Measurements from ENCODE around the gene RFX8.
"Not testable (repeated sequence)": the region's sequence is repeated elsewhere in the genome, so short reads cannot be mapped to it uniquely, and the experiment has no call there.

RFX8 gene

DNA sequence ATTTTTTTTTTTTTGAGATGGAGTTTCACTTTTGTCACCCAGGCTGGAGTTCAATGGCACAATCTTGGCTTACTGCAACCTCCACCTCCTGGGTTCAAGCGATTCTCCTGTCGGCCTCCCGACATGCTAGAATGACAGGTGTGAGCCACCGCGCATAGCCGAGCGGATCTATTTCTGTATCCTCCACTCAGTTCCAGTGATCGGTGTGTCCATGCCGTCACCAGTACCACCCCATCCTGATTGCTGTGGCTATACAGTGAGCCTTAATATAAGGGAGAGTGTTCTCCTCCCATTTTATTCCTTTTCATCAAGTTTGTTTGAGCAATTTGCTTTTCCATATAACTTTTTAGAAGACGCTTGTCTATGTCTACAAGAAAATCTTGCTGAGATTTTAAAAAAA is 35.2 kb downstream of the RFX8 start:
- no peak for DNase-seq

GRCh38 chr2:101438555-101438954 is 36.4 kb downstream of the RFX8 start:
- DNase-seq: not testable (repeated sequence)

DNA sequence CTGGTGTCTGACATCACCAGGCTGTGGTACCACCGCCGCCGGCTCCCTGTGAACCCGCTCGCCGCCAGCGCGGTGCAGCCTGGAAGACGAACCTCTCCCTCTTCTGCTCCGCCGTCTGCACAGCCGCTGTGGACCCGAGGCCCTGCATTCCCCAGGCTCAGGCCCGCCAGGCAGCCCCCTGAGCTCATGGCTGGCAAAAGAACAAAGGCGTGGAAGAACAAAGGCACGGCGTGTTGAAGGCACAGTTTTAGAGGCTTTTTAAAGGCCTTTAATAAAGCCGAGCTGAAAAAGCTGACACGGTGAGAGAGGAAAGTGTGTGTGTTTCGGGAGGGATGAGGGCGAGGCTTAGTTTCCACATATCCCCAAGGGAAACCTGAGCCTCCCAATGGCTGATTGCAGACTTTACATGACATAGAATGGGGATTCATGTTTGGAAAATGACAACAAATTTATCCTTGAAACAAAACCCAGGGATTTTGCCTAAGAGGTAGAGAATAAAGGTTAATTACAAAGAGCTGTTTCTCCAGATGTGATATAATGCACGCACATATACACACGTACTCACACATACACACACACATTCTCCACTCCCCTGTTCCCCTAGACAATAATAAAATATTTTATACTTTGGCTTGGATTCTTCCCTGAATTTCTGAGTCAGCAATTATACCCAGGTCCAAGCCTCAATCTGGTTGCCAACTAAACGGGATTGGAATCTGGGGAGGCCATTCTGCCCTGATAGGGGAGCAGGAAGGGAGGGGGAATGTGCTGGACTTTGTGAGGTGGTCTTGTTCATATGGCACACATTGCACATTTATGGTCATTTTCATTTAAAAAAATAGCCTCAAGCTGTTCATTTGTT is 39.7 kb downstream of the RFX8 start:
- peak; percentile 64 for DNase-seq

- no peak for DNase-seq
Measured at GRCh38 chr2:101433465-101433864, 41.4 kb downstream of the RFX8 start.

- peak; percentile 61 for DNase-seq
Measured at GRCh38 chr2:101432411-101433181, 42.3 kb downstream of the RFX8 start.

- DNase-seq: no peak
Measured at GRCh38 chr2:101431486-101431885, 43.4 kb downstream of the RFX8 start.

- DNase-seq: no peak
Measured at GRCh38 chr2:101430156-101430555, 44.8 kb downstream of the RFX8 start.

DNA sequence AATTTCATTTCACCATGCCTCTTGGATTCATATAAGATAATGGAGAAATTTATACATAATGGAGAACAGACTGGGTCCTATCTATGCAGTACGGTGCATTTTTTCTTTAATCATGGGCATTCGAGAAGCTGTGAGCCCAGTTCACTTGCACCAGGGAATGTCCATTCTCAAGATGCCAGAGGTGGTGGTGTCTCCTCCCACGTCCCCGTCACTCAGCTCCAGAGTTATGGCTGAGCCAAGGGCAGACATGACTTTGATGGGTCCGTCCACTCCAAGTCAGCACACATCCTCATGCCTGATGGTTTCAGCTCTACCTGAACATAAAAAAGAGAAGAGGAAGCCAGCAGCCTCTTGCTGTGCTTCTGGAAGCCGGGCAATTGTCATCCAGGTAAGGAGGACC is 45.5 kb downstream of the RFX8 start:
- no peak for DNase-seq

GRCh38 chr2:101428422-101429176 is 46.3 kb downstream of the RFX8 start:
- DNase-seq: no peak

DNA sequence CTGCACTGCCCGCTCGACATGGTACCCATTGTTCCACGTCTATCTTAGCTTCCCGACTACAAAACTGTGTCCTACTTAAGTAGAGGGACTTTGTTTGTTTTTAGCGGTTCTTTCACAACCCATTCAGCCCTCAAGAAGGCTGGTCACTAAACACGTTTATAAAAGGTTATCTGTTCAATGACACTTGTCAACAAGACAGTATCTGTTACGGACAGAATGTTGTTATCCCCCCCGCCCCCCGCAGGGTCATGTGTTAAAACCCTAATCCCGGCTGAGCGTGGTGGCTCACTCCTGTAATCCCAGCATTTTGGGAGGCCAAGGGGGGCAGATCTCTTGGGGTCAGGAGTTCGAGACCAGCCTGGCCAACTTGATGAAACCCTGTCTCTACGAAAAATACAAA is 47.2 kb downstream of the RFX8 start:
- DNase-seq: no peak

GRCh38 chr2:101427240-101427639 is 47.7 kb downstream of the RFX8 start:
- DNase-seq: no peak

GRCh38 chr2:101426822-101427221 is 48.1 kb downstream of the RFX8 start:
- no peak for DNase-seq

DNA sequence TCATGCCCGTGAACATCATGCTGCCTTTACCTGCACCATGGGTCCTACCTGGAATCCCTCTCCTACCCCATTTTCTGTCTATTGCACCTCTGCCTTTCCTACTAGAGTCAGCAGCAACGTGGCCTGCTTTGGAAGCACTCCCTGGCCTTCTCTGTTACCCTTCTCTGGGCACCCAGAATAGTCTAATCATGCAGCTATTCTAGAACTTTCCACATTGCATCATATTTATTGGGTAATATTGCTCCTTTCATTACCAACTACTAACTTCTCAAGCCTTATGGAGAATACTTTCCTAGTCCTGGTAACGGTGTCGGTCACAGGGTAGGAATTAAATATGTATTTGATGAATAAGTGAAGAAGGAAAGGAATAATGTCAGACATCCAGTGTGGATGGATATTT is 54.3 kb downstream of the RFX8 start:
- no peak for DNase-seq

- peak; percentile 64 for DNase-seq
Measured at GRCh38 chr2:101419096-101419663, 55.7 kb downstream of the RFX8 start.

DNA sequence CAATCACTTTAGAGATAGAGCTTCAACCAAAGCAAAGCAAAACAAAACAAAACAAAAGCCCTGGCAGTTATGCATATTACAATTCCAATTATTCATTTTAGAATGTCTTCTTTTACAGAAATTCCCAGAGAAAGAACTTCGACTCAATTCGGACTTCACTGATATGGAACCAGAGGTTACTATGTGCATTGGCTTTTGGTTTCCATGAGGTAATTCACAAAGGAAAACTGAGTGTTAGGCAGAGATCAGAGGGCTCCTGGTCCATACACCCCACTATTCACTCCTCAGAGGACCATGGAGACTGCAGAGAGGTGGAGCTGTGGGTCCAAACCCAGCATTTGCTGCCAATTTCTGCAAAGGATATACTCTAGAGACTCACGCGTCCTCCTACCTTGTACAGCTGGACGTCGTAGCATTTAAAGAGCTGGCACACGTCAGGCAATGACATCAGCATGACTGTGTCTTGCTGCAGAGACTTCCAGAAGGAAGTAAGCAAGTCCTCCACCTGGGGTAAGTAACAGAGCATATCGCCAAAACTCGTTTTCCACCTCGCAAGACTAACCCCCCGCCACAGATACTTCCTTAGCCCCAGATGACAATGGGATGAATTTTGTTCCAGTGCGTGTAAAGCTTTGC is 56.3 kb downstream of the RFX8 start:
- peak; percentile 67 for DNase-seq

GRCh38 chr2:101416609-101417008 is 58.3 kb downstream of the RFX8 start:
- no peak for DNase-seq

DNA sequence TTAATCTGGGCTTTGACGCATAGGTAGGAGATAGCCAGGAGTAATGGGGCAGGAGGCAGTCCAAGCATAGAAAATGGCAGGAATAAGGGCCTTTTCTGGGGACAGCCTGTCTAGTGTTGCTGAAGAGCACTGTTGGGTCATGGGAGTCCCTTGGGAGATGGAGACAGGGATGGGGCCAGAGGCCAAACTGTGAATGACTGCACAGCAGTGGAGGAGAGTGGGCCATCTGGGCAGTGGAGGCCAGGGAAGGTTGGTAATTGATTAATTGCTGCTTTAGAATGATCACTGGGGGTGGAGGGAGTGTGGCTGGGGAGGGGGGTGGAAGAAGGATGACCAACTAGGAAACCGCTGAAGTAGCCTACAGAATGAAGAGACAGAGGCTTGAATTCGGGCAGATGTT is 59.0 kb downstream of the RFX8 start:
- DNase-seq: no peak

DNA sequence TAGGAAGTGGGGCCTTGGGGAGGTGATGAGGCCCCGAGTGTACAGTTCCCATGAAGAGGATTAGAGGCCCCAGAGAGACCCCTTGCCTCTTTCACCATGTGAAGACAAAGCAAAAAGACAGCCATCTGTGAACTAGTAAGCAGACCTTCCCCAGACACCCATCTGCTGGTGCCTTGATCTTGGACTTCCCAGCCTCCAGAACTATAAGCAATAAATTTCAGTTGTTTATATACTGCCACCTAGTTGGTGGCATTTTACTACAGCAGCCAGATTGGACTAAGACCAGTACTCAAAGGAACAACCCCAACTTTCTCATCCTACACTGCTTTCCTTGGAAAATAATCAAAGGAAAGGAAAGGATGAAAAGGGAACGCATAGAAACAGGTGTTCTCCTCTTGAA is 59.7 kb downstream of the RFX8 start:
- DNase-seq: no peak

DNA sequence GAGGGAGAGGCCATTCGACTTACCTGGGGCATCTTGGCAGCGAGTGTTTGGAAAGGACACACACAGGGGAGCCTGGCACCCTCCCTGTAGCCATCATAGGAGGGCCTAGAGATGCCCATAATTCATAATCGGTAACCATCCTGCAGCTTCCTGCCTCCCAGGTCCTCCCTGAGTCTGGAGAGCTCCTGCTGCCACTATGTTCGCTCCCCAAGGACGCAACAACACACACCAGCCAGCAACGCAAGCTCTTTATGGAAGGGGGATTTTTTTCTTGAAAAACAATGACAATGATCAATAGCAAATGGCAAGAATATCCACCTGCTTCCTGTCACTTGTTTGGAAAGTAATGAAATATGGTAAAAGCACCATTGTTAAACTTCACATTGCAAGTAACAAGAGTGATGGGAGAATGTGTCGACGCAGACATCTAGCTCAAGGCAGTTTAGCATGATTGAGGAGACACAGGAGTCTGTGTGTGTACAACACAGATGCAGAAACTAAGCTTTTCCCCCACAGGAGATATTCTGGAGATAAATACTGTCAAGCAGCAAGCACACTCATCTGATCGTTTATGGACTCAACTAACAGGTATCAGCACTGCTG is 62.7 kb downstream of the RFX8 start:
- DNase-seq: no peak

- DNase-seq: no peak
Measured at GRCh38 chr2:101410746-101411145, 64.2 kb downstream of the RFX8 start.

GRCh38 chr2:101410114-101410513 is 64.8 kb downstream of the RFX8 start:
- DNase-seq: no peak

DNA sequence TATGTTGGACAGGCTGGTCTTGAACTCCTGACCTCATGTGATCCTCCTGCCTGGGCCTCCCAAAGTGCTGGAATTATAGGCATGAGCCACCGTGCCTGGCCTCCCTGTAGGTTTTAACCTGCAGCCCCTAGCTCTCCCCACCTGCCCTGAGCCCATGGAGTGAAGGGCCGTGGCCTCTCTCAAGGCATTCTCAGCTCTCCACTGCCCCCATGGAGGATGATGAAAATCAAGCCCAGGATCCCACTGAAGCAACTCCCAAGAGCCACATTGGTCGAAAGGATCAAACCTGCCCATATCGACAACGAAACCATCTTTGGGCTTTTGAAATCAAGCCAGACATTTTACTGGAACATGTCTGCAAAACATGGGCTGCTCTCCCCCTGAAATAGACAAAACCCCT is 65.2 kb downstream of the RFX8 start:
- DNase-seq: no peak
